Measurements from ENCODE around the gene EIF3I. TPM values are rescaled to one million over a fixed set of nuclear protein-coding genes. Genes with fewer than 3 reads are reported as not detected.

The EIF3I gene
- total and polyA plus RNA-seq, 2 experiments from 2014 or later = 228 to 274 TPM

- Histone ChIP-seq H3K27ac (ENCODE audit: low read depth) (peak overlapping the region; percentile 53; the same call in 1 of the 2 replicates), H3K79me2 (replicated peaks; ENCODE audit: insufficient read depth) (peaks cover 6% of the 10 kb centered on the region; the same call in 1 of the 2 replicates), H3F3A (replicated peaks; ENCODE audit: low read depth) (no peaks in the 10 kb centered on the region), H3K4me1 (ENCODE audit: insufficient read depth) (peaks cover 4% of the 10 kb centered on the region; the same call in 1 of the 2 replicates), H3K9me2 (ENCODE audit: insufficient read depth) (no peaks in the 10 kb centered on the region), H3K27me3 (ENCODE audit: insufficient read depth) (no peaks in the 10 kb centered on the region), H3K36me3 (ENCODE audit: insufficient read depth) (no peaks in the 10 kb centered on the region), H4K20me1 (replicated peaks; ENCODE audit: insufficient read depth) (no peaks in the 10 kb centered on the region), H3K4me3 (no peak overlapping the region), H2AFZ (no peak overlapping the region), H3K4me2 (no peak overlapping the region)
- peaks cover 4% of the 10 kb centered on the region for H3K4me1 Mint-ChIP-seq
- H3K9me3 Mint-ChIP-seq = no peaks in the 10 kb centered on the region
- H3K27me3 Mint-ChIP-seq (ENCODE audit: insufficient read depth, low read depth, poor library complexity) = peaks cover 9% of the 10 kb centered on the region
- peaks cover 24% of the 10 kb centered on the region for H3K36me3 Mint-ChIP-seq (ENCODE audit: low read depth)
- peak; percentile 97 for ATAC-seq
- peak; percentile 90 for DNase-seq (ENCODE audit: low spot score)
- no peak overlapping the region for H3K27ac Mint-ChIP-seq
- TF ChIP-seq, protein P1, sequence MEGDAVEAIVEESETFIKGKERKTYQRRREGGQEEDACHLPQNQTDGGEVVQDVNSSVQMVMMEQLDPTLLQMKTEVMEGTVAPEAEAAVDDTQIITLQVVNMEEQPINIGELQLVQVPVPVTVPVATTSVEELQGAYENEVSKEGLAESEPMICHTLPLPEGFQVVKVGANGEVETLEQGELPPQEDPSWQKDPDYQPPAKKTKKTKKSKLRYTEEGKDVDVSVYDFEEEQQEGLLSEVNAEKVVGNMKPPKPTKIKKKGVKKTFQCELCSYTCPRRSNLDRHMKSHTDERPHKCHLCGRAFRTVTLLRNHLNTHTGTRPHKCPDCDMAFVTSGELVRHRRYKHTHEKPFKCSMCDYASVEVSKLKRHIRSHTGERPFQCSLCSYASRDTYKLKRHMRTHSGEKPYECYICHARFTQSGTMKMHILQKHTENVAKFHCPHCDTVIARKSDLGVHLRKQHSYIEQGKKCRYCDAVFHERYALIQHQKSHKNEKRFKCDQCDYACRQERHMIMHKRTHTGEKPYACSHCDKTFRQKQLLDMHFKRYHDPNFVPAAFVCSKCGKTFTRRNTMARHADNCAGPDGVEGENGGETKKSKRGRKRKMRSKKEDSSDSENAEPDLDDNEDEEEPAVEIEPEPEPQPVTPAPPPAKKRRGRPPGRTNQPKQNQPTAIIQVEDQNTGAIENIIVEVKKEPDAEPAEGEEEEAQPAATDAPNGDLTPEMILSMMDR (conservative IDR thresholded peaks at IDR 0.05; ENCODE audit: low read depth in 2 of 2) = peak; percentile 83 to 92
- TF ChIP-seq JUNB (IDR thresholded peaks at IDR 0.05; ENCODE audit: unreplicated experiment) = no peak
- no peak overlapping the region for H3K4me3 Mint-ChIP-seq
Observed at GRCh38 chr1:32215629-32216480, 6.4 kb upstream of the EIF3I start.

DNA sequence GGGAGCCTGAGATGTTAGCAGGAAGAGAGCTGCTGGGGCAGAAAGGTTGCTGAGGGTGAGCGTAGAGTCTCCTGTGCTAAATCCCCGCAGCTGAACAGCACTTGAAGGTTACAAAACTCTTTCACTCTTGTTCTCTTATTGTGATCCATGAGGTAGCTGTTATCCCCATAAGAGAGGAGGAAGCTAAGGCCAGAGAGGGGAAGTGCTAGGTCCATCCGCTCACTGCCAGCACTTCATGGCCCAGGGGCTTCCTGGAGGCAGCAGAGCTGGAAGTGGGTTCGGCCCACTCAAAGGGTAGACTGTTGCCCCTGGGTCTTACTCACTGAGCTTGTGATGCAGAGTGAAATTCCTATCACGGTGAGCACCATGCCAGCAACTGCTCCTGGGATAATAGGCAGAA lies 5.6 kb upstream of the EIF3I start:
- peaks cover 6% of the 10 kb centered on the region; the same call in 1 of the 2 replicates for H3K79me2 ChIP-seq (replicated peaks; ENCODE audit: insufficient read depth)
- no peaks in the 10 kb centered on the region for H3F3A ChIP-seq (replicated peaks; ENCODE audit: low read depth)
- Mint-ChIP-seq H3K27me3 (ENCODE audit: insufficient read depth, low read depth, poor library complexity) (peaks cover 9% of the 10 kb centered on the region), H3K9me3 (no peaks in the 10 kb centered on the region), H3K4me3 (no peak overlapping the region), H3K36me3 (ENCODE audit: low read depth) (peaks cover 24% of the 10 kb centered on the region), H3K4me1 (peaks cover 11% of the 10 kb centered on the region), H3K27ac (no peak overlapping the region)
- no peaks in the 10 kb centered on the region for H3K36me3 ChIP-seq (ENCODE audit: insufficient read depth)
- H3K27me3 ChIP-seq (ENCODE audit: insufficient read depth) = no peaks in the 10 kb centered on the region
- H4K20me1 ChIP-seq (replicated peaks; ENCODE audit: insufficient read depth) = no peaks in the 10 kb centered on the region
- DNase-seq (ENCODE audit: low spot score) (no peak), ATAC-seq (no peak)
- peaks cover 10% of the 10 kb centered on the region for H3K4me1 ChIP-seq (ENCODE audit: insufficient read depth)
- no peak overlapping the region for H3K4me2 ChIP-seq
- H3K4me3 ChIP-seq = no peak overlapping the region
- no peak for TF ChIP-seq EZH2phosphoT487 (IDR thresholded peaks at IDR 0.05; ENCODE audit: unreplicated experiment)
- no peak for TF ChIP-seq POLR2AphosphoS5 (IDR thresholded peaks at IDR 0.05; ENCODE audit: low read depth)
- no peak for TF ChIP-seq ZNF114 (CRISPR knock-in tag; IDR thresholded peaks at IDR 0.05)
- no peak for TF ChIP-seq NANOG (IDR thresholded peaks at IDR 0.05; ENCODE audit: borderline replicate concordance)
- TF ChIP-seq, protein P1 (conservative IDR thresholded peaks at IDR 0.05; ENCODE audit: low read depth in 2 of 2) = no peak
- no peak for TF ChIP-seq ZNF462 (CRISPR knock-in tag; IDR thresholded peaks at IDR 0.05)
- no peak for TF ChIP-seq ETS1 (IDR thresholded peaks at IDR 0.05)
- H2AFZ ChIP-seq = no peak overlapping the region
- H3K9me2 ChIP-seq (ENCODE audit: insufficient read depth) = no peaks in the 10 kb centered on the region
- H3K27ac ChIP-seq (ENCODE audit: low read depth) = no peak overlapping the region

All from GM23338 (cell line).